Activated effector memory CD4-positive, alpha-beta T cell treated with anti-CD3 and anti-CD28 coated beads, Interleukin-2, amount 50 U/mL, for 16 hours (primary cell): ENCODE measurements around the gene PTK6.

Experiments
- DNase-seq: peaks from one replicate; pipeline ENCODE4 v3.0.0-alpha.2; 2020

PTK6 gene

GRCh38 chr20:63556873-63557478, 19.8 kb upstream of the PTK6 start:
- DNase-seq = no peak

- DNase-seq = no peak
Observed at GRCh38 chr20:63555661-63556381, 18.6 kb upstream of the PTK6 start.

GRCh38 chr20:63554361-63555278, 17.4 kb upstream of the PTK6 start:
- no peak for DNase-seq

- peak; percentile 84 for DNase-seq
Observed at GRCh38 chr20:63553933-63554290, 16.7 kb upstream of the PTK6 start, which contains the start of gene FNDC11. TSS of gene FNDC11 (plus strand) at chr20:63554159. CDS start at chr20:63555664, 1,505 bp downstream.

GRCh38 chr20:63553251-63553932, 16.2 kb upstream of the PTK6 start:
- peak; percentile 96 for DNase-seq

GRCh38 chr20:63552481-63553249, 15.5 kb upstream of the PTK6 start:
- DNase-seq = peak; percentile 81

GRCh38 chr20:63551068-63551467, 13.9 kb upstream of the PTK6 start:
- no peak for DNase-seq

- DNase-seq = no peak
Observed at GRCh38 chr20:63549679-63550282, 12.6 kb upstream of the PTK6 start.

- DNase-seq = no peak
Observed at GRCh38 chr20:63549019-63549418, 11.8 kb upstream of the PTK6 start.

GRCh38 chr20:63548542-63548941, 11.4 kb upstream of the PTK6 start:
- DNase-seq = no peak

GRCh38 chr20:63547725-63548480, 10.7 kb upstream of the PTK6 start, which contains the start of gene SRMS:
TSS of gene SRMS (minus strand) at chr20:63547749. CDS start at chr20:63547463, 286 bp downstream.
- no peak for DNase-seq

GRCh38 chr20:63546956-63547724, 10.0 kb upstream of the PTK6 start:
- DNase-seq = no peak

GRCh38 chr20:63546256-63546955, 9.2 kb upstream of the PTK6 start:
- DNase-seq = no peak

GRCh38 chr20:63545814-63546213, 8.6 kb upstream of the PTK6 start:
- no peak for DNase-seq

- no peak for DNase-seq
Observed at GRCh38 chr20:63544958-63545516, 7.9 kb upstream of the PTK6 start.

- DNase-seq = no peak
Observed at GRCh38 chr20:63544241-63544957, 7.2 kb upstream of the PTK6 start.

GRCh38 chr20:63543733-63544132, 6.6 kb upstream of the PTK6 start:
- DNase-seq = no peak

- no peak for DNase-seq
Observed at GRCh38 chr20:63543131-63543530, 6.0 kb upstream of the PTK6 start.
